GM23338 (cell line): ENCODE results near the gene ETF1. TPM values are rescaled to one million over a fixed set of nuclear protein-coding genes. Genes with fewer than 3 reads are reported as not detected.

Source experiments
- ATAC-seq: fragments of 200-7000 bp; cut with Tn5 transposase; 3 replicates; pipeline ENCODE4 v1.9.1; 2020
- DNase-seq: peaks from one replicate; pipeline ENCODE4 v3.0.0-alpha.2; 2015; ENCODE audit warnings: low spot score
- H2AFZ ChIP-seq: fragments of 200-600 bp; sonication (generic); 2 replicates; pipeline ENCODE4 v1.8.0; 2016; ENCODE audit warnings: antibody characterized with exemption, mild to moderate bottlenecking, moderate library complexity
- H3F3A ChIP-seq: fragments of 200-600 bp; sonication (generic); replicated peaks from 2 replicates; pipeline ENCODE4 v1.8.0; 2017; ENCODE audit warnings: antibody characterized with exemption, mixed run types, low read depth
- H3K27ac ChIP-seq: fragments of 200-600 bp; sonication (generic); 2 replicates; pipeline ENCODE4 v1.6.1; 2016; ENCODE audit warnings: low read depth
- H3K27me3 ChIP-seq: fragments of 200-600 bp; sonication (generic); 2 replicates; pipeline ENCODE4 v1.8.0; 2016; ENCODE audit warnings: mild to moderate bottlenecking, mixed run types, moderate library complexity; ENCODE audit not compliant: insufficient read depth
- H3K36me3 ChIP-seq: fragments of 200-600 bp; sonication (generic); 2 replicates; pipeline ENCODE4 v1.8.0; 2016; ENCODE audit warnings: mild to moderate bottlenecking; ENCODE audit not compliant: insufficient read depth
- H3K4me1 ChIP-seq: fragments of 200-600 bp; sonication (generic); 2 replicates; pipeline ENCODE4 v1.8.0; 2016; ENCODE audit warnings: mild to moderate bottlenecking, moderate library complexity; ENCODE audit not compliant: insufficient read depth
- H3K4me2 ChIP-seq: fragments of 200-600 bp; sonication (generic); 2 replicates; pipeline ENCODE4 v1.7.1; 2017; ENCODE audit warnings: mixed run types
- H3K4me3 ChIP-seq: fragments of 200-600 bp; sonication (generic); 2 replicates; pipeline ENCODE4 v1.6.1; 2016; ENCODE audit warnings: mixed run types
- H3K79me2 ChIP-seq: fragments of 200-600 bp; sonication (generic); replicated peaks from 2 replicates; pipeline ENCODE4 v1.8.0; 2017; ENCODE audit warnings: mild to moderate bottlenecking; ENCODE audit not compliant: insufficient read depth
- H3K9me2 ChIP-seq: fragments of 200-600 bp; sonication (generic); 2 replicates; pipeline ENCODE4 v1.8.0; 2017; ENCODE audit not compliant: insufficient read depth
- H4K20me1 ChIP-seq: fragments of 200-600 bp; sonication (generic); replicated peaks from 2 replicates; pipeline ENCODE4 v1.8.0; 2017; ENCODE audit warnings: mild to moderate bottlenecking; ENCODE audit not compliant: insufficient read depth
- H3K27ac Mint-ChIP-seq: 2 replicates; pipeline ENCODE4 v1.8.0; 2020; ENCODE audit warnings: inconsistent platforms, mild to moderate bottlenecking, moderate library complexity, mixed read lengths
- H3K27me3 Mint-ChIP-seq: 3 replicates; pipeline ENCODE4 v1.8.0; 2022; ENCODE audit warnings: low read depth, mild to moderate bottlenecking, moderate library complexity, mixed read lengths, inconsistent platforms; ENCODE audit not compliant: insufficient read depth, poor library complexity
- H3K36me3 Mint-ChIP-seq: 3 replicates; pipeline ENCODE4 v1.8.0; 2021; ENCODE audit warnings: low read depth, mild to moderate bottlenecking, inconsistent platforms, moderate library complexity, mixed read lengths
- H3K4me1 Mint-ChIP-seq: 3 replicates; pipeline ENCODE4 v1.8.0; 2020; ENCODE audit warnings: mild to moderate bottlenecking, inconsistent platforms, mixed read lengths
- H3K4me3 Mint-ChIP-seq: 3 replicates; pipeline ENCODE4 v1.8.0; 2021; ENCODE audit warnings: moderate library complexity, mild to moderate bottlenecking, inconsistent platforms, mixed read lengths
- H3K9me3 Mint-ChIP-seq: 3 replicates; pipeline ENCODE4 v1.8.0; 2020; ENCODE audit warnings: moderate library complexity, mild to moderate bottlenecking, inconsistent platforms, mixed read lengths
- EZH2 ChIP-seq: fragments of 200-600 bp; sonication (generic); IDR thresholded peaks from one replicate; pipeline ENCODE4 v1.8.0; 2017; ENCODE audit warnings: antibody characterized with exemption, mild to moderate bottlenecking, low read depth; ENCODE audit not compliant: unreplicated experiment
- EZH2phosphoT487 ChIP-seq: fragments of 200-600 bp; sonication (generic); IDR thresholded peaks from one replicate; pipeline ENCODE4 v1.8.1; 2018; ENCODE audit warnings: antibody characterized with exemption; ENCODE audit not compliant: unreplicated experiment
- JUNB ChIP-seq: IDR thresholded peaks from one replicate; pipeline ENCODE4 v1.6.1; 2016; ENCODE audit warnings: antibody characterized with exemption; ENCODE audit not compliant: unreplicated experiment
- NANOG ChIP-seq: IDR thresholded peaks from 2 replicates; pipeline ENCODE4 v1.6.1; 2016; ENCODE audit warnings: antibody characterized with exemption, borderline replicate concordance
- POLR2AphosphoS5 ChIP-seq: IDR thresholded peaks from 2 replicates; pipeline ENCODE4 v1.6.1; 2016; ENCODE audit warnings: antibody characterized with exemption, low read depth
- ZNF114 ChIP-seq: fragments of 250-450 bp; sonication (Bioruptor Pico); IDR thresholded peaks from 2 replicates; pipeline ENCODE4 v1.5.0; 2020; ENCODE audit warnings: mild to moderate bottlenecking, moderate library complexity
- ZNF331 ChIP-seq: fragments of 250-450 bp; sonication (Bioruptor Pico); IDR thresholded peaks from 2 replicates; pipeline ENCODE4 v1.5.0; 2020; ENCODE audit warnings: low read depth, mild to moderate bottlenecking, moderate library complexity
- ZNF462 ChIP-seq: fragments of 250-450 bp; sonication (Bioruptor Pico); IDR thresholded peaks from 2 replicates; pipeline ENCODE4 v1.5.0; 2020; ENCODE audit warnings: mild to moderate bottlenecking, moderate library complexity
- polyA plus RNA-seq: library from polyadenylated mRNA; unstranded; fragments of >200 nt; fragmentation: Nextera tagmentation; extraction: Ambion mirVana; gene quantifications from 2 replicates; pipeline ENCODE4 v1.2.1, GENCODE V29; 2016
- total RNA-seq: library from RNA; depleted of rRNA; stranded (reverse); fragments of >200 nt; shearing (Covaris generic); gene quantifications from 2 replicates; pipeline ENCODE4 v1.2.3, GENCODE V29; 2014
- TF ChIP-seq, protein P1 (sequence below): IDR thresholded peaks from one replicate; pipeline ENCODE4 v1.6.1; 2018; ENCODE audit warnings: antibody characterized with exemption; ENCODE audit not compliant: unreplicated experiment

The ETF1 gene
- total and polyA plus RNA-seq, 2 experiments from 2014 or later: 68.9 to 136 TPM

GRCh38 chr5:138468133-138468965 lies 74.7 kb downstream of the ETF1 start (continued):
- no peak for TF ChIP-seq EZH2phosphoT487
- no peak for TF ChIP-seq ZNF462 (CRISPR knock-in tag)
- TF ChIP-seq ZNF114 (CRISPR knock-in tag): no peak
- TF ChIP-seq JUNB: no peak
- no peak for TF ChIP-seq ZNF331

- no peak overlapping the region for H2AFZ ChIP-seq
- peaks cover 26% of the 10 kb centered on the region for H3K27me3 ChIP-seq
- peak overlapping the region; percentile 96; the same call in 1 of the 2 replicates for H3K4me2 ChIP-seq
- peaks cover 3% of the 10 kb centered on the region for H3K4me1 ChIP-seq
- peaks cover 29% of the 10 kb centered on the region; the same call in 2 of the 3 replicates for H3K4me1 Mint-ChIP-seq
- H3K36me3 ChIP-seq: 0 out of 2 replicates have a peak, but pooled peaks cover 3% of the 10 kb centered on the region
- peaks cover 14% of the 10 kb centered on the region; the same call in 1 of the 2 replicates for H4K20me1 ChIP-seq
- H3K79me2 ChIP-seq: no peaks in the 10 kb centered on the region
- peaks cover 54% of the 10 kb centered on the region for H3K27me3 Mint-ChIP-seq
- ATAC-seq (no peak), DNase-seq (no peak)
- H3K9me3 Mint-ChIP-seq: peaks cover 15% of the 10 kb centered on the region; the same call in 2 of the 3 replicates
- no peak overlapping the region for H3K27ac Mint-ChIP-seq
- H3K27ac ChIP-seq: no peak overlapping the region
- peaks cover 28% of the 10 kb centered on the region for H3K36me3 Mint-ChIP-seq
- H3K4me3 ChIP-seq: peak overlapping the region; percentile 94
- peaks cover 9% of the 10 kb centered on the region for H3F3A ChIP-seq
- no peaks in the 10 kb centered on the region for H3K9me2 ChIP-seq
- H3K4me3 Mint-ChIP-seq: peak overlapping the region; percentile 84
- TF ChIP-seq EZH2phosphoT487: no peak
- TF ChIP-seq JUNB: no peak
- TF ChIP-seq, protein P1, sequence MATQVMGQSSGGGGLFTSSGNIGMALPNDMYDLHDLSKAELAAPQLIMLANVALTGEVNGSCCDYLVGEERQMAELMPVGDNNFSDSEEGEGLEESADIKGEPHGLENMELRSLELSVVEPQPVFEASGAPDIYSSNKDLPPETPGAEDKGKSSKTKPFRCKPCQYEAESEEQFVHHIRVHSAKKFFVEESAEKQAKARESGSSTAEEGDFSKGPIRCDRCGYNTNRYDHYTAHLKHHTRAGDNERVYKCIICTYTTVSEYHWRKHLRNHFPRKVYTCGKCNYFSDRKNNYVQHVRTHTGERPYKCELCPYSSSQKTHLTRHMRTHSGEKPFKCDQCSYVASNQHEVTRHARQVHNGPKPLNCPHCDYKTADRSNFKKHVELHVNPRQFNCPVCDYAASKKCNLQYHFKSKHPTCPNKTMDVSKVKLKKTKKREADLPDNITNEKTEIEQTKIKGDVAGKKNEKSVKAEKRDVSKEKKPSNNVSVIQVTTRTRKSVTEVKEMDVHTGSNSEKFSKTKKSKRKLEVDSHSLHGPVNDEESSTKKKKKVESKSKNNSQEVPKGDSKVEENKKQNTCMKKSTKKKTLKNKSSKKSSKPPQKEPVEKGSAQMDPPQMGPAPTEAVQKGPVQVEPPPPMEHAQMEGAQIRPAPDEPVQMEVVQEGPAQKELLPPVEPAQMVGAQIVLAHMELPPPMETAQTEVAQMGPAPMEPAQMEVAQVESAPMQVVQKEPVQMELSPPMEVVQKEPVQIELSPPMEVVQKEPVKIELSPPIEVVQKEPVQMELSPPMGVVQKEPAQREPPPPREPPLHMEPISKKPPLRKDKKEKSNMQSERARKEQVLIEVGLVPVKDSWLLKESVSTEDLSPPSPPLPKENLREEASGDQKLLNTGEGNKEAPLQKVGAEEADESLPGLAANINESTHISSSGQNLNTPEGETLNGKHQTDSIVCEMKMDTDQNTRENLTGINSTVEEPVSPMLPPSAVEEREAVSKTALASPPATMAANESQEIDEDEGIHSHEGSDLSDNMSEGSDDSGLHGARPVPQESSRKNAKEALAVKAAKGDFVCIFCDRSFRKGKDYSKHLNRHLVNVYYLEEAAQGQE: no peak
- no peak for TF ChIP-seq POLR2AphosphoS5
- no peak for TF ChIP-seq NANOG
- TF ChIP-seq EZH2: no peak
Observed at GRCh38 chr5:138467711-138468132, 75.3 kb downstream of the ETF1 start.
